Subcutaneous adipose tissue (tissue), 4 donors: ENCODE measurements around the gene ZFP1. TPM values are rescaled to one million over a fixed set of nuclear protein-coding genes. Genes with fewer than 3 reads are reported as not detected.

Experiments used
- total RNA-seq, 4 donors: library from RNA; depleted of rRNA; stranded (reverse); fragments of >200 nt; gene quantifications; one replicate each; pipeline ENCODE4 v1.1.0, GENCODE V29; 2016
- TF ChIP-seq, protein P1 (sequence below): fragments of 450-650 bp; IDR thresholded peaks from one replicate; pipeline ENCODE4 v1.5.1; 2016; ENCODE audit warnings: low read depth, mild to moderate bottlenecking, control low read depth, antibody characterized with exemption, moderate library complexity

The ZFP1 gene
- total RNA-seq, 4 donors from 2014 or later: 7.7 to 12.2 (median 8.3) TPM

DNA sequence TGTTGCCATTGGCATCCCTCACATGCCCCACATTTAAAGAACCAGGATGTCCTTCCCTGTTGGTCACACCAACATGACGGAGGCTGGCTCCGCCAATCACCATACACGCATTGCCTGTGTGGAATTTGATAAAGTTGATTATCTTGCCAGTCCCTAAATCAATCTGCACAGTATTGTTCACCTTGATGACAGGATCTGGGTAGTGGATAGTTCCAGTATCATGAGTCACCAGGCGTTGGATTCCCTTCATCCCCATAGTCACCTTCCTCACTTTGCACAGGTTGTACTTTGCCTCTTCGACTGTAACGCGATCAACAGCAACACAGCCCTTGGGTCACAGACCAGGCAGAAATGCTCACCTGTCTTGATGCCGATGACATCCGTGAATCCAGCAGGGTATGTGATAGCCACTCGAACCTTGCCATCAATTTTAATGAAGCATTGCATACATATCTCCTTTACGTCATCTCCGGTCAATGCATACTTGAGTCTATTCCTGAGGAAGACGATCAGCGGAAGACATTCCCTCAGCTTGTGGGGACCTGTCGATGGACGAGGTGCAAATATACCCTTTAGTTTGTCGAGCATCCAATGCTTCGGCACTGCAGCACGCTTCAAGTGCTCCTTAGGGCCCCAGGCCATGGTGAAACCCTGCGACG, 44.4 kb downstream of the ZFP1 start:
- TF ChIP-seq, protein P1, sequence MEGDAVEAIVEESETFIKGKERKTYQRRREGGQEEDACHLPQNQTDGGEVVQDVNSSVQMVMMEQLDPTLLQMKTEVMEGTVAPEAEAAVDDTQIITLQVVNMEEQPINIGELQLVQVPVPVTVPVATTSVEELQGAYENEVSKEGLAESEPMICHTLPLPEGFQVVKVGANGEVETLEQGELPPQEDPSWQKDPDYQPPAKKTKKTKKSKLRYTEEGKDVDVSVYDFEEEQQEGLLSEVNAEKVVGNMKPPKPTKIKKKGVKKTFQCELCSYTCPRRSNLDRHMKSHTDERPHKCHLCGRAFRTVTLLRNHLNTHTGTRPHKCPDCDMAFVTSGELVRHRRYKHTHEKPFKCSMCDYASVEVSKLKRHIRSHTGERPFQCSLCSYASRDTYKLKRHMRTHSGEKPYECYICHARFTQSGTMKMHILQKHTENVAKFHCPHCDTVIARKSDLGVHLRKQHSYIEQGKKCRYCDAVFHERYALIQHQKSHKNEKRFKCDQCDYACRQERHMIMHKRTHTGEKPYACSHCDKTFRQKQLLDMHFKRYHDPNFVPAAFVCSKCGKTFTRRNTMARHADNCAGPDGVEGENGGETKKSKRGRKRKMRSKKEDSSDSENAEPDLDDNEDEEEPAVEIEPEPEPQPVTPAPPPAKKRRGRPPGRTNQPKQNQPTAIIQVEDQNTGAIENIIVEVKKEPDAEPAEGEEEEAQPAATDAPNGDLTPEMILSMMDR: no peak

DNA sequence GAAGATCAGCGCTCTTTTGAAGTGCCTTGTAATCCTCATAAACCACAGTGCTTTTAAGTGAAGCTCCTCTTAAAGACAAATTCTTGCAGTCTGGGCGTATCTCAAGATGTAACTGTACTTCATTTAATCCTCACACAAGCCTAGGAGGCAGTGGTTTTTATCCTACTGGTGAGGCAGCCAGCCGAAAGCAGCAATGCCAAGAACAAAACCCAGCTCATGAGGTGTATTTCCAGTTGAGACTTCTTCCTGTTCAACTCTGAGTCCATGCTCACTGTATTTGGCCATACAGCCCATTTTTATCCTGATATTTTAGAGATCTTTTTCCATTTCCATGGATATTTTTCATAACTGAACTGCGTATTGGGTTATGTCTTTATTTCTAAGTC, 44.9 kb downstream of the ZFP1 start:
- TF ChIP-seq, protein P1: no peak

DNA sequence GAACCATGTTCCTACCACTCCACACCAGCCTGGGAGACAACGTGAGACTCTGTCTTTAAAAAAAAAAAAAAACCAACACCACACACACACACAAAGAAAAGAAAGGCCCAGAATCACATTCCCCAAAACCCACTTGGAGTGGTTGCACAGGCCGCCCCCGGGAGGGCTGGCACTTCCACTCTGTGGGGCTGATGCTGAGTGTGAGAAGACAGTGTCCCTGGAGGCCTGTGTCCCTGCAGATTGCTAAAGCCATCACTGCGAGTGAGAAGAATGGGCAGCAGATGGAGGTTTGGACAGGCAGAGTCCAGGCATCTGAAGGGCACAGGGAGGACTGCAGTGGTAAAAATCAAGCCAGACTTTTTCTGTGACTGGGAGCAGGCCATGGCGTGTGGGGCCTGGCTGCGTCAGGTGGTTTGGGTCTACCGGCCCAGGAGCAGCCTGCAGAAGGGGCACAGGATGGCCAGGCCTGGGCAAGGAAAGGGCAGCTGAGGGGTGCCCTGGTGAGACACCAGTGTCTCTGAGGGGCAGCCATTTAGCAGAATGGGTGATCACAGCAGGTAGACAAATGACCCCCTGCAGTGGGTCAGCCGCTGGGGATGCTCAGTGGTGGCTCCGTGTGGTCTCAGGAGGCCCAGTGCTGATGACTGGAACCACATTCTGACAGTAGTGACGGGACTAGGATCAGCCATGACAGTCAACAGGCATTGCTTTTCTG, 45.6 kb downstream of the ZFP1 start:
- TF ChIP-seq, protein P1: no peak

DNA sequence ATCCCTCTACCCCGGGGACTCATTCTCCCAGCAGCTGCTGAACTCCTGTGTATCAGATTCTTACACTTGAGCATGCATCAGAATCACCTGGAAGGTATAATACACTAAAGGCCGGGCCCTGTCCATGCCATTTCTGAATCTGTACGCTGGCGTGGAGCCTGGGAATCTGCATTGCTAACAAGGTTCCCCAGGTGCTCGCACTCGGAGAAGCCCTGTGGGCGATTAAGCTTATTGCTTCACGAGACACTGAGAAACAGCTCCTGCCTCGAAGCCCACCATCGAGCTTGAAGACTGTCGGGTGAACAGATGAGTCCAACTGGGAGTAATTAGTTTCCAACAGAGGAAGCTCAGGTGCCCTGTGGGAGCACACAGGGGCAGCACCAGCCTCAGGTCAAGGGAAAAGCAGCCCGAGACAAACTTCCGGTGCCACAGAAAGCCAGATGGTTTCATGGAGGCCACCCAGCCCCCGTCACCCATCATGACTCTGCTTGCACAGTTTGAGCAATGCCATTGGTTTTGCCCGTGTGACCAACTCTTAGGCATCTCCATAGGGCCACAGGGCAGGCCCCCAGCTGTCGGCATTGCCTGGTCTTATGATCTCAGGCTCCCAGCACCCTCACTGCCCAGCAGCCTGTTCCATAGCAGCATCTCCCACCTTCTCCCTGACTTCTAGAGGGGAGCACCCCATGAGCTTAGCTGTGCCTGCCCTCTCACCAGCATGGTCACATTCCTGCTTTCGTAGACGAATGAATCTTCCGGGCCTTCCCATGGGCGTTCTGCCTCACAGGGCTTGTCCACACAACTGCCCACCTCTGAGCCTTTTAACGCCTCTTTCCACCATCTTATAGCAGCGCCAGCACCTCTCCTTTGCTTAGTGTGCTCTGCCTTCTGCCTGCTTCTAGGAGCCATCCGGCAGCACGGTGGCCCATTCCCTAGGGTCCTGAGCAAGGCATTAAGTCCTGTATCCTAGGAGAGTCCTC, 47.8 kb downstream of the ZFP1 start:
- TF ChIP-seq, protein P1: no peak

DNA sequence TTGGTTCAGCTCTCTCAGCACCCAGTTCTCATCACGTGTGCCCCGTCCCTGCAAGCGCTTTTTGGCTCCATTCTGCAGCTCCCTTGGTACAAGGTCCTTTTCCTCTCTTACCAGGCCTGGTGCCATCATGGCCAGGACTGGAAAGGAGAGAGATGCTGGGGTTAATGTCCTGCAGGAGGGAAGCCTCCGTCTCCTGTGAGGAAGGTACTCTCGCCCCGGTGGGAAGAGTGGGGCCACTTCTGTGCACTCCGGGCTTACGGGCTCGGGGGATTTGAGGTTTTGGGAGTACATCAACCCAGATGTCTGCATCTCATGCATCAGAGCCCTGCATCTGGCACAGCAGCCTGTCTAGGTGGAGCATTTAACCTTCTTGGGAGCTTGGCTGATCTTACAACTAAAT, 48.5 kb downstream of the ZFP1 start:
- TF ChIP-seq, protein P1: no peak

DNA sequence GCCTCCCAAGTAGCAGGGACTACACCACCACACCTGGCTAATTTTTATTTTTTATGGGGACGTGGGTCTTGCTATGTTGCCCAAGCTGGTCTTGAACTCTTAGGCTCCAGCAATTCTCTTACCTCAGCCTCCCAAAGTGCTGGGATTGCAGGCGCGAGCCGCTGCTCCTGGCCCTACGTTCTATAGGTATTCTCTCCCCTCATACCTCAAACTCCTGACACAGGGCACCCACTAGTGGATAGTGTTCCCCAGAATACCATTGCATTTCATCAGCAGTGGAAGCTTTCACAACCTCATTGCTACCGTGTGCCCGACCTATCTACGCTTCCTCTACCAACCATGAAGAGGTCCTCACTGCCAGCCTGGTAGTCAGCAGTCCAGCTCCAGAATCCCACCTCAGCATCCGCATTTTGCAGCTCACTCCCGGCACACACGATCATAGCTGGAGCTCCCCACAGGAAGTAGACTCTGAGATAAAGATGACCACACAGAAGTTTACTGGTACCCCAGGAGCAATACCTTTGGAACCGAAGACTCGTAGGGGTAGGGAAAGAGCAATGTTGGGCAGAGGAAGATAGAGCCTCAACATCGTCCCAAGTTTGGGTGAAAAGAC, 49.3 kb downstream of the ZFP1 start:
- TF ChIP-seq, protein P1: no peak
